Astrocyte (in vitro differentiated cells and primary cell): ENCODE data around the gene PRKCB. TPM values are rescaled to one million over a fixed set of nuclear protein-coding genes. Genes with fewer than 3 reads are reported as not detected.

ENCODE experiments used
- DNase-seq: peaks from one replicate; pipeline ENCODE4 v3.0.0-alpha.2; 2010; ENCODE audit warnings: low read depth
- FAIRE-seq: peaks from 2 replicates; lab custom pipeline; 2011; peaks lifted over from hg19 to GRCh38; lab: Jason Lieb, UNC
- H2AFZ ChIP-seq: 2 replicates; pipeline ENCODE4 v1.6.0; 2012; ENCODE audit warnings: low read depth, low read length, inconsistent platforms
- H3K27ac ChIP-seq: 2 replicates; pipeline ENCODE4 v1.5.1; 2011; ENCODE audit warnings: low read depth, low read length, inconsistent platforms
- H3K27me3 ChIP-seq: 2 replicates; pipeline ENCODE4 v1.6.0; 2011; ENCODE audit warnings: low read length, inconsistent platforms; ENCODE audit not compliant: insufficient read depth
- H3K36me3 ChIP-seq: 2 replicates; pipeline ENCODE4 v1.5.1; 2011; ENCODE audit warnings: low read length, inconsistent platforms; ENCODE audit not compliant: insufficient read depth
- H3K4me1 ChIP-seq: 2 replicates; pipeline ENCODE4 v1.5.1; 2011; ENCODE audit warnings: low read length, inconsistent platforms; ENCODE audit not compliant: insufficient read depth
- H3K4me2 ChIP-seq: 2 replicates; pipeline ENCODE4 v1.6.0; 2012; ENCODE audit warnings: low read length, inconsistent platforms
- H3K4me3 ChIP-seq: 2 replicates; pipeline ENCODE4 v1.5.1; 2011; ENCODE audit warnings: low read depth, mild to moderate bottlenecking, low read length, inconsistent platforms; ENCODE audit not compliant: insufficient read depth
- H3K79me2 ChIP-seq: 2 replicates; pipeline ENCODE4 v1.6.0; 2012; ENCODE audit warnings: mild to moderate bottlenecking, low read length, inconsistent platforms; ENCODE audit not compliant: insufficient read depth
- H3K9ac ChIP-seq: 2 replicates; pipeline ENCODE4 v1.6.0; 2012; ENCODE audit warnings: mild to moderate bottlenecking, low read length, inconsistent platforms
- H3K9me3 ChIP-seq: 2 replicates; pipeline ENCODE4 v1.5.1; 2012; ENCODE audit warnings: low read depth, mild to moderate bottlenecking, low read length, inconsistent platforms; ENCODE audit not compliant: insufficient read depth
- H4K20me1 ChIP-seq: 2 replicates; pipeline ENCODE4 v1.6.0; 2012; ENCODE audit warnings: low read length, inconsistent platforms; ENCODE audit not compliant: insufficient read depth
- H3K27ac Mint-ChIP-seq: one replicate; pipeline ENCODE4 v1.8.0; 2021; ENCODE audit warnings: mild to moderate bottlenecking, mixed read lengths; ENCODE audit not compliant: unreplicated experiment
- H3K27me3 Mint-ChIP-seq: one replicate; pipeline ENCODE4 v1.8.0; 2021; ENCODE audit warnings: low read depth, mixed read lengths; ENCODE audit not compliant: unreplicated experiment
- H3K36me3 Mint-ChIP-seq: one replicate; pipeline ENCODE4 v1.8.0; 2021; ENCODE audit warnings: low read depth, mixed read lengths; ENCODE audit not compliant: unreplicated experiment
- H3K4me1 Mint-ChIP-seq: one replicate; pipeline ENCODE4 v1.8.0; 2021; ENCODE audit warnings: low read depth, mixed read lengths; ENCODE audit not compliant: unreplicated experiment
- H3K4me3 Mint-ChIP-seq: one replicate; pipeline ENCODE4 v1.8.0; 2021; ENCODE audit warnings: mild to moderate bottlenecking, moderate library complexity, mixed read lengths; ENCODE audit not compliant: unreplicated experiment
- H3K9me3 Mint-ChIP-seq: one replicate; pipeline ENCODE4 v1.8.0; 2021; ENCODE audit warnings: mild to moderate bottlenecking, mixed read lengths; ENCODE audit not compliant: unreplicated experiment
- EZH2 ChIP-seq: IDR thresholded peaks from 2 replicates; pipeline ENCODE4 v1.6.1; 2012; ENCODE audit warnings: mild to moderate bottlenecking, low read length, inconsistent platforms; ENCODE audit not compliant: insufficient read depth
- total RNA-seq: library from RNA; stranded (reverse); gene quantifications from 2 replicates; pipeline ENCODE4 v1.2.1, GENCODE V29; 2021
- TF ChIP-seq, protein P1 (sequence below): IDR thresholded peaks from 2 replicates; pipeline ENCODE4 v1.5.1; 2011; ENCODE audit warnings: low read depth, mild to moderate bottlenecking, inconsistent platforms, low read length, moderate library complexity; ENCODE audit not compliant: insufficient read depth

The PRKCB gene
- total RNA-seq, 1 donor from 2014 or later: 2.5 TPM

GRCh38 chr16:23979982-23980381, 144.2 kb downstream of the PRKCB start:
- DNase-seq (no peak), FAIRE-seq (no peak)
- H3K9me3 Mint-ChIP-seq: peaks cover 2% of the 10 kb centered on the region
- H3K27me3 Mint-ChIP-seq: peaks cover 5% of the 10 kb centered on the region
- no peak overlapping the region for H3K4me3 ChIP-seq
- no peaks in the 10 kb centered on the region for H3K9me3 ChIP-seq
- no peak overlapping the region for H3K27ac ChIP-seq
- H3K4me1 ChIP-seq: no peaks in the 10 kb centered on the region
- no peak overlapping the region for H3K9ac ChIP-seq
- H3K36me3 Mint-ChIP-seq: no peaks in the 10 kb centered on the region
- no peak overlapping the region for H3K4me2 ChIP-seq
- H3K79me2 ChIP-seq: no peaks in the 10 kb centered on the region
- no peak overlapping the region for H2AFZ ChIP-seq
- no peak overlapping the region for H3K4me3 Mint-ChIP-seq
- H3K36me3 ChIP-seq: no peaks in the 10 kb centered on the region
- H3K27me3 ChIP-seq: no peaks in the 10 kb centered on the region
- no peaks in the 10 kb centered on the region for H4K20me1 ChIP-seq
- TF ChIP-seq, protein P1, sequence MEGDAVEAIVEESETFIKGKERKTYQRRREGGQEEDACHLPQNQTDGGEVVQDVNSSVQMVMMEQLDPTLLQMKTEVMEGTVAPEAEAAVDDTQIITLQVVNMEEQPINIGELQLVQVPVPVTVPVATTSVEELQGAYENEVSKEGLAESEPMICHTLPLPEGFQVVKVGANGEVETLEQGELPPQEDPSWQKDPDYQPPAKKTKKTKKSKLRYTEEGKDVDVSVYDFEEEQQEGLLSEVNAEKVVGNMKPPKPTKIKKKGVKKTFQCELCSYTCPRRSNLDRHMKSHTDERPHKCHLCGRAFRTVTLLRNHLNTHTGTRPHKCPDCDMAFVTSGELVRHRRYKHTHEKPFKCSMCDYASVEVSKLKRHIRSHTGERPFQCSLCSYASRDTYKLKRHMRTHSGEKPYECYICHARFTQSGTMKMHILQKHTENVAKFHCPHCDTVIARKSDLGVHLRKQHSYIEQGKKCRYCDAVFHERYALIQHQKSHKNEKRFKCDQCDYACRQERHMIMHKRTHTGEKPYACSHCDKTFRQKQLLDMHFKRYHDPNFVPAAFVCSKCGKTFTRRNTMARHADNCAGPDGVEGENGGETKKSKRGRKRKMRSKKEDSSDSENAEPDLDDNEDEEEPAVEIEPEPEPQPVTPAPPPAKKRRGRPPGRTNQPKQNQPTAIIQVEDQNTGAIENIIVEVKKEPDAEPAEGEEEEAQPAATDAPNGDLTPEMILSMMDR: no peak
- TF ChIP-seq EZH2: no peak
- H3K27ac Mint-ChIP-seq: no peak overlapping the region
- H3K4me1 Mint-ChIP-seq: no peaks in the 10 kb centered on the region

- Histone ChIP-seq H3K27me3 (no peaks in the 10 kb centered on the region), H3K9ac (no peak overlapping the region), H2AFZ (no peak overlapping the region), H3K79me2 (no peaks in the 10 kb centered on the region), H4K20me1 (no peaks in the 10 kb centered on the region), H3K36me3 (no peaks in the 10 kb centered on the region), H3K4me2 (no peak overlapping the region), H3K9me3 (no peaks in the 10 kb centered on the region), H3K4me1 (no peaks in the 10 kb centered on the region), H3K4me3 (no peak overlapping the region), H3K27ac (no peak overlapping the region)
- no peaks in the 10 kb centered on the region for H3K36me3 Mint-ChIP-seq
- H3K4me1 Mint-ChIP-seq: no peaks in the 10 kb centered on the region
- no peak overlapping the region for H3K27ac Mint-ChIP-seq
- no peak for FAIRE-seq
- H3K9me3 Mint-ChIP-seq: peaks cover 2% of the 10 kb centered on the region
- peaks cover 5% of the 10 kb centered on the region for H3K27me3 Mint-ChIP-seq
- TF ChIP-seq, protein P1: no peak
- TF ChIP-seq EZH2: no peak
- DNase-seq: no peak
- H3K4me3 Mint-ChIP-seq: no peak overlapping the region
Measured at GRCh38 chr16:23981429-23982399, 145.9 kb downstream of the PRKCB start.

- FAIRE-seq: no peak
- TF ChIP-seq, protein P1: no peak
- TF ChIP-seq EZH2: no peak
- Mint-ChIP-seq H3K9me3 (no peaks in the 10 kb centered on the region), H3K4me1 (no peaks in the 10 kb centered on the region), H3K27me3 (peaks cover 5% of the 10 kb centered on the region), H3K27ac (no peak overlapping the region), H3K36me3 (no peaks in the 10 kb centered on the region), H3K4me3 (no peak overlapping the region)
- Histone ChIP-seq H3K4me3 (no peak overlapping the region), H3K27ac (no peak overlapping the region), H3K9ac (no peak overlapping the region), H3K4me1 (no peaks in the 10 kb centered on the region), H3K79me2 (no peaks in the 10 kb centered on the region), H2AFZ (no peak overlapping the region), H3K4me2 (no peak overlapping the region), H3K9me3 (no peaks in the 10 kb centered on the region), H3K27me3 (no peaks in the 10 kb centered on the region), H3K36me3 (no peaks in the 10 kb centered on the region), H4K20me1 (no peaks in the 10 kb centered on the region)
- DNase-seq: no peak
Measured at GRCh38 chr16:23986455-23986854, 150.7 kb downstream of the PRKCB start.
